Right lobe of liver (tissue), 6 donors: ENCODE data around the gene EPHA6. TPM values are rescaled to one million over a fixed set of nuclear protein-coding genes. Genes with fewer than 3 reads are reported as not detected.

Source experiments
- ATAC-seq, 4 donors: fragments of 200-7000 bp; cut with Tn5 transposase; one replicate each; pipeline ENCODE4 v1.9.1; 2020; ENCODE audit warnings: mild to moderate bottlenecking in 4 of 4, moderate library complexity in 4 of 4
- DNase-seq, 3 donors: peaks; one replicate each; pipeline ENCODE4 v3.0.0-alpha.2; 2020
- H3K27ac ChIP-seq, 3 donors: fragments of 200-600 bp; one replicate each; pipeline ENCODE4 v1.8.0; 2022
- H3K27me3 ChIP-seq, 2 donors: fragments of 200-600 bp; one replicate each; pipeline ENCODE4 v1.8.0; 2022
- H3K36me3 ChIP-seq, 4 donors: fragments of 200-600 bp; sonication (generic) in 1 of 4; one replicate each; pipeline versions ENCODE4 v1.5.1 to v1.8.0; 2017 to 2022; ENCODE audit warnings: control low read depth in 1 of 4
- H3K4me1 ChIP-seq, 4 donors: fragments of 200-600 bp; sonication (generic) in 1 of 4; one replicate each; pipeline versions ENCODE4 v1.5.1 to v1.8.0; 2017 to 2022; ENCODE audit warnings: control low read depth in 1 of 4
- H3K4me3 ChIP-seq, 3 donors: fragments of 200-600 bp; one replicate each; pipeline ENCODE4 v1.8.0; 2022
- H3K9me3 ChIP-seq, 4 donors: fragments of 200-600 bp; sonication (generic) in 1 of 4; one replicate each; pipeline versions ENCODE4 v1.5.1 to v1.8.0; 2017 to 2022; ENCODE audit warnings: control low read depth in 1 of 4
- CTCF ChIP-seq, 4 donors: fragments of 200-600 bp in 3 of 4; fragments of 450-650 bp in 1 of 4; IDR thresholded peaks; one replicate each; pipeline versions ENCODE4 v1.5.1 to v1.8.0; 2016 to 2022; ENCODE audit warnings: antibody characterized with exemption in 4 of 4, mild to moderate bottlenecking in 2 of 4
- POLR2A ChIP-seq: fragments of 450-650 bp; IDR thresholded peaks from one replicate; pipeline ENCODE4 v1.6.1; 2017; ENCODE audit warnings: antibody characterized with exemption, mild to moderate bottlenecking
- WGBS: methylation state at CpG from one replicate; pipeline ENCODE4 v1.1.6; 2018; ENCODE audit warnings: low coverage, low lambda C conversion rate; ENCODE audit not compliant: insufficient coverage; ENCODE audit errors: missing lambda C conversion rate; 5-methylcytosine and 5-hydroxymethylcytosine counted together
- intact Hi-C, 2 donors: fragments of 100-400 bp; cut with DNase I; formaldehyde crosslinking; loops; one replicate each; pipeline versions ENCODE4 v1.11.2 to v1.14.1; 2022
- total RNA-seq, 6 experiments: library from RNA; depleted of rRNA in 2 of 6; stranded (reverse); fragments of >200 nt in 2 of 6; fragmentation: NEBNext Ultra II Directional in 3 of 6; extraction: Animal tissue kit (Norgen Biotek cat#: 25700) in 3 of 6; gene quantifications; one replicate each; pipeline versions ENCODE4 v1.1.0 to v1.2.4, GENCODE V29; 2016 to 2023
- donor health status: DM: no; HTN: yes; CAD: no.
- donor health status: DM: no; HTN: no; CAD: no.
- donor health status: DM: no; HTN: no; CAD: no.
- donor health status: DM: no; HTN: yes; CAD: no.
- donor health status: DM: no; HTN: yes; CAD: no.

EPHA6 gene
- total RNA-seq, 6 experiments from 2014 or later, result not detected

GRCh38 chr3:96877510-96877909, 63.1 kb downstream of the EPHA6 start:
- no peak for ATAC-seq
- no peak overlapping the region for H3K27ac ChIP-seq
- no peak for TF ChIP-seq POLR2A
- no peak for TF ChIP-seq CTCF (IDR thresholded peaks at IDR 0.05)

GRCh38 chr3:96900031-96900430, 85.6 kb downstream of the EPHA6 start:
- intact Hi-C loops, result no loop called here

More at GRCh38 chr3:96877510-96877909, 63.1 kb downstream of the EPHA6 start:
- Histone ChIP-seq H3K4me1 (no peaks in the 10 kb centered on the region), H3K9me3 (no peaks in the 10 kb centered on the region), H3K4me3 (no peak overlapping the region), H3K27me3 (no peaks in the 10 kb centered on the region), H3K36me3 (no peaks in the 10 kb centered on the region)
- intact Hi-C loops, result no loop called here
- no peak for DNase-seq
- WGBS, result 54% methylated on average over 4 of the region's 4 CpGs

GRCh38 chr3:96900566-96900965, 86.2 kb downstream of the EPHA6 start:
- 27% methylated on average over 4 of the region's 4 CpGs for WGBS
- no peak for TF ChIP-seq CTCF (IDR thresholded peaks at IDR 0.05)
- no peak for TF ChIP-seq POLR2A
- Histone ChIP-seq H3K27ac (no peak overlapping the region), H3K27me3 (no peaks in the 10 kb centered on the region), H3K36me3 (no peaks in the 10 kb centered on the region), H3K4me3 (no peak overlapping the region), H3K4me1 (no peaks in the 10 kb centered on the region), H3K9me3 (no peaks in the 10 kb centered on the region)
- intact Hi-C loops, result no loop called here
- ATAC-seq (no peak), DNase-seq (no peak)

More at GRCh38 chr3:96900031-96900430, 85.6 kb downstream of the EPHA6 start:
- DNase-seq, result no peak
- H3K4me1 ChIP-seq, result no peaks in the 10 kb centered on the region
- TF ChIP-seq POLR2A (no peak), CTCF (IDR thresholded peaks at IDR 0.05) (no peak)
- 22% methylated on average over 1 of the region's 1 CpG for WGBS
- no peak overlapping the region for H3K4me3 ChIP-seq
- H3K36me3 ChIP-seq, result no peaks in the 10 kb centered on the region
- no peak overlapping the region for H3K27ac ChIP-seq
- ATAC-seq, result no peak
- no peaks in the 10 kb centered on the region for H3K27me3 ChIP-seq
- no peaks in the 10 kb centered on the region for H3K9me3 ChIP-seq

- no peak for TF ChIP-seq POLR2A
- no peak for TF ChIP-seq CTCF (IDR thresholded peaks at IDR 0.05)
- no peak for DNase-seq
- Histone ChIP-seq H3K27me3 (no peaks in the 10 kb centered on the region), H3K36me3 (no peaks in the 10 kb centered on the region), H3K4me1 (no peaks in the 10 kb centered on the region), H3K9me3 (no peaks in the 10 kb centered on the region), H3K4me3 (no peak overlapping the region), H3K27ac (no peak overlapping the region)
- intact Hi-C loops, result no loop called here
- 42% methylated on average over 2 of the region's 2 CpGs for WGBS
- ATAC-seq, result no peak
These were observed 101.1 kb downstream of the EPHA6 start for GRCh38 chr3:96915445-96915844.
